Left forelimb (tissue), 1 donor: ENCODE results near the gene ST3GAL6.
"Not testable (repeated sequence)": the region's sequence is repeated elsewhere in the genome, so short reads cannot be mapped to it uniquely, and the experiment has no call there.

Source experiments
- DNase-seq: peaks from one replicate; pipeline ENCODE4 v3.0.0-alpha.2; 2018; ENCODE audit warnings: low spot score

The ST3GAL6 gene

DNA sequence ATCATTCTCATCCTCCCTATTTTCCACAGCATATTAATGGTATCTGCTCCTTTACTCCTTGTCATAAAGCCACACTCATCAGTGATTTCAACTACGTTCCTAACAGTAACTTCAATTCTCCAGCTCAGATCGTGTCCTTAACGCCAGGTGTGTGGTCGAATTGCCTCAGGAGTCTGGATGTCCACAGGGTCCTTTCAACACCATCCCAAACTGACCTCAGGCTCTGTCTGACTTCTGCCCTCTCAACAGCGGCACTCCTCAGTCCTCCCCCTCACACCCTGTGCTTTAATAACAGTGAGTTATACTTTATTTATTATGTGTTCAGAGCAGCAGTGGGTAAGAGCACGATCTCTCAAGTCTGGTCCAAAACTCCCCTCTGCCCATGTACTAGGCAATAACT lies 42.4 kb downstream of the ST3GAL6 start:
- DNase-seq: no peak

DNA sequence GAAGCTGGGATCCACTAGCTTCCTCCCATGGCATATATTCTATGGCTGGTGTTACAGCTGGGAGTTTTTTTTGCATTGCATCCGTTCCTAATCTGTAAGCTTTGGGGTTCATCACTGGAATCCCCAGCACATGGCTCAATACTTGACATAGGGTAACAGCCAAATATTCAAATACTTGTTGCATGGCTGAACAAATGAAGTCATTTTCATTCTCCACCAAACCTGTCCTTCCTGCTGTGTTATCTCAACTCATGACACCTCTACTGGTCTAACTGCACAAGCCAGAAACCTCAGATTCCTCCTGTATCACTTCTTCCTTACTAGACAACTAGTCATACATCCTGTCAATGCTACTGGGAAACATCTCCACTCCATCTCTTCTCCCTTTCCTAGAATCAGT lies 43.4 kb downstream of the ST3GAL6 start:
- no peak for DNase-seq

DNA sequence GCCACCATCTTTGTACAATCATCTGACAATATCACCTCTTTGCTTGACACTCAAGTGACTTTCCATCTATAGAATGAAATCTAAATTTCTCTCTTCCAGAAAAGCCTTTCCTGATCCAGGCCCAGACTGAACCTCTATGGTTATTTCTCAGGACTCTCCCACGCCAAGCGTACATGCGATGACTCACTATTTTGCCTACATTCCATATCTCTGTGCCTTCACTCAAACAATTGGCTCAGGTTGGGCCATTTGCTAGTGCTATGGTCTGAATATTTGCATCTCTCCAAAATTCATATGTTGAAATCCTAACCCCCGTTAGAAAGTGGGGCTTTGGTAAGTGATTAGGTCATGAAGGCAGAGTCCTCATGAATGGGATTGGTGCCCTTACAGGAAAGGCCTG lies 43.9 kb downstream of the ST3GAL6 start:
- DNase-seq: no peak

DNA sequence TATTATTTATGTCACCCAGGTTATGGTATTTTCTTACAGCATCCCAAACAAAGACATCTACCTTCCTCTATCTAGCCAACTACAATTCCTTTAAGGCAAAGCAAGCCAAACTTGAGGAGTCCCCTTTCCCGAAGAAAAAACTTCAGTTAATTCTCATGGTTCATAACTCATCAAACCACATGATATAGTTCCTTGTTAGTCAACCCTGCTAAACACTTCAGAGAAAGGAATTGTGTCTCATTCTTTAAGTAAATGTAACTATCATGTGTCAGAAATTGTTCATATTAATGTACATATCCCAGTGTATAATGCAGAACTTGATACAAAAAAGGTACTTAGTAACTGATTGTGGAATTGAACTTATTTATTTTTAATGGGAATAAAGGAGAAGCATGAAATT lies 44.4 kb downstream of the ST3GAL6 start:
- DNase-seq: no peak

DNA sequence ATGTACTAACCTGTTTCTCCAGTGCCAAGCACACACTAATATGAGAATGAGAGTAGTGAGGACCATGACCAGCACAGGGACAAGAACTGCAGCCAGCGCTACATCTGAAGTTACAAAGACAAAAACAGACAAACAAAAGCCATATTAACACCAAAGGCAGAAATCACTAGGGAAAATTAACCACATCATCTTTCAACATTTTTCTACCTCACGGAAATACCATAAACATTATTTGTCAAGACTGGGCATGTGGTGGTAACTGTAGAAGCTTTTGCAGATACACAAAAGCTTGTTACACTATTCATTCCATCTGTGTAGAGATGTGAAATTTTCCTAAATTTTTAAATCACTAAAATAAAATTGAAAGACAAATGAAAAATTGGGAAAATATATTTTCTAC lies 44.9 kb downstream of the ST3GAL6 start:
- no peak for DNase-seq

DNA sequence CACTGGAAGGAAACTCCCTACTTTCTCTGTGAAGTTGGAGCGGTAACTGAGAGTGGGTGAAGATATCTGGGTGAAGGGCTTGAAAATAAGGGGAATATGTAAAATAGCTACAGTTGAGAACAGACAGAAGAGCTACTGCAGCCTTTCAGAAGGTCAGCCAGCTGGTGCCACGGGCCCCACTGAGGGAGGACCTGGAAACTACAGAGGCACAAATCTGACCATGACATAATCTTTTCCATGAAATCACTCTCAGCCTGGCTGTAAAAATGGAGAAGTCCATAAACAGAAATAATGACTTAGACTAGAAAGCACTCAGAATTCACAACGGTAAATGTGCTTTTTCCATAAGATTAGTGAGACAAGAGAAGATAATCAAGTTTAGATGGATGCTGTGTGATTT lies 46.4 kb downstream of the ST3GAL6 start:
- DNase-seq: no peak

DNA sequence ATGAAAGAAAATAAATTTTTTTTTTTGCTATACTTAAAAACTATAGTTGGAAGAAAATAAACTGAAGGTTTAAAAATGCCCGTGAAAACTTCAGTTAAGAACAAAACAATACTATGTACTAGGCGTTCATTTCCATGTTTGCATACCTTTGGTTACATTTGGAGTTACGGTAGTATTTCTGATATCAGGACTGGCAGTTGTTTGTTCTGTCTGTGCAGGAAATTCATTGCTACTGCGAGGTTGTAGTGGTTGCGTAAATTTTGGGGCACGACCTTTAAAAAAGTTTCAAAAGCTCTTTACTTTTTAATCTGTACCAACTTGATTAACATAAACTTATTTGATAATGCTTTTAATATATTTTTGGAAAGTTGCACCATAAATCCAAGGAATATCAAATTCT lies 47.9 kb downstream of the ST3GAL6 start:
- no peak for DNase-seq

DNA sequence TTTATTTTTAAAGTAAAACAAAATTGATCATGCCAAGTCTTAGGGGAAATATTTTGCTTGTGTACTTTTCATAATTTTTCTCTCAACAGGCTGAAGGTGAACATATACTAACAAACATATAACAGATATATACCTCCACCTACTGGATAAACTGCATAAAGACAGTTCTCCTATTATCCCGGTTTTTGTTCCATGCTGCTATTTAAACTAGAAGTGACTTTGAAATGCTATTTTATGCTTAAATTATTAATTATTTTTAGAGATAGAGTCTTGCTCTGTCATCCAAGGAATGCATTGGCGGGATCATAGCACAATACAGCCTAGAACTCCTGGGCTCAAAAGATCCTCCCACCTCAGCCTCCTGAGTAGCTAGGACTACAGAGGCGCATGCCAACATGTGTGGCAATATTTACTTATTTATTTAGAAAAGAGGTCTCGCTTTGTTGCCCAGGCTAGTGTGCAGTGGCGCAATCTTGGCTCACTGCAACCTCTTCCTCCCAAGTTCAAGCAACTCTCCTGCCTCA lies 49.8 kb downstream of the ST3GAL6 start:
- no peak for DNase-seq

DNA sequence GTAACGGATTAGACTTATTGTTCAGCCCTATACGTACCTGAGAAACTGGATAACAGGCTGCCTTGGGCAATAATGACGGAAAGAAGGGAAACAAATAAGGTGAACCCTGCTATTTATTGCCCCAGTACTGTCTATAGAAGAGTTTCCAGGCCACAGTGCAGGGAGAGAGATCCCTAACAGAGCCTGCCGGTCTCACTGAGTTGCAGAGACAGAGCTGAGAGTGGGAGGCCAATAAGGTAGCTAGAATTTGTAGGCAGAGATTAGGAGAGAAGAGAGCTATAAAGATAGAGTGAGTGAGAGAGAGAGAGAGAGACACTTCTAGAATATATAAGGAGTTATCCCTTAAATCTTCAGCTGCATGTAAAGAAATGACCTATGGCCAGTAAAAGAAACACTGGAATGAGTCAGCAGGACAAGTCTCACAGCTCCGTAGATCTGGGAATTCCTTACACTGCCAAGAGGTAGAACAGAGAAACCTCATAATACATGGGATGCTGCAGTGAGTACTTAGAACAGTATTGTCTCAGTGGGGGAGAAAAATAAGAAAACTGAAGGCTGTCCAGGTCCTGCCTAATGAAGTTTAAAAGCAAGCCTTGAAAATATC lies 51.8 kb downstream of the ST3GAL6 start:
- no peak for DNase-seq

DNA sequence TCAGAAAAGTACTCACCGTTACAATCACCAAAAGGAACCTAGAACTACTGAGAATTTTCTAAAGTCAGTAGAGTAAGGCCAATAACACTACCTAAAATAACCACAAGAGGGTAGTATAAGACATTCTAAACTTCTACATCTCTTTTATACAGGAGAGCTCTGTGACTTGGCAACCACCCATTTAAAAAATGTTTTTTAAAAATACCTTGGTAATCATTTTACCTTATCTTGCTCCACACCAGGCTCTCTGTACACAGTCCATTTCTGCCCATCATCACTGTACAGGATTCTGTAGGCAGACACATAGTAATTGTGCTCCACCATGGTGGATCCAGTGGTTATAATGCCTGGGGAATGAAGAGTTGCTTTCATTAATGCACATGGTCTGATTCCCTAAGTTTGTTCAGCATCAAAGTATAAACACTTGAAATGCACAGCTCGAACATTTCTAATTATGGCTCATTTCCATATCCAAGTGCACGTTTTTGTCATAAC lies 54.5 kb downstream of the ST3GAL6 start:
- no peak for DNase-seq

DNA sequence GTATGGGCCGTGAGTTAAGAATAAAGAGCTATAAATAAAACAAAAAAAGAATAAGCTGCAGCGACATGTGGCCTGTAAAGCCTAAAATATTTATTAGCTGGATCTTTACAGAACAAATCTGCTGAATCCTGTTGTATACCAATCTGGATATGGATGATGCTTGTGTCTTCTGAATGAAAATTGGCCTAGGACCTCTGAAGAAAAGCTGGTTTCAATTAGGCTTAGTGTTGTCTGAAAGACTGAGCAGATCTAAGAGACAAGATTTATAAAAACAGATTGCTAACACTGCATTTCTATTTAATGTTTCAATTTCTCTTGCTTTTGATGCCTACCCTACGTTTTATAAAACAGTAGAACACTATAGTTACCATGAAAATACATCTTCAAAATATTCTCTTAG lies 57.9 kb downstream of the ST3GAL6 start:
- DNase-seq: no peak

DNA sequence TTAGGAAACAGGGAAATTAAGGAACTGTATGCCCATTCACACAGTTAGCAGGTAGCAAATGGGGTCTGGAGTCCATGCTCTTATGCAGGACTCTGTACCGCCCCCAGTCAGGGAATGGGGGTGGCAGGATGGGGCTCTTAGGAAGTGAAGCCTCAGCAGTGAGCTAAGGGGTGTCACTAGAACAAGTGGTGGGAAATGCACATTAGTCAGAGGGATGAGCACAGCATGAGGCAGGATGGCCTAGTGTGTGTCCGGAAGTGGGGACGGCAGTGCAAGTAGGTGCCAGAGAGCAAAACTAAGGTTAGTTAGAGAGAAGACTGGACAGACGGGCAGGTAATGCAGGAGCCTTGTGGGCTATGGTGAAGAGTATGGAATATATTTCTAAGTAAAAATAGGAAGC lies 60.7 kb downstream of the ST3GAL6 start:
- DNase-seq: no peak

DNA sequence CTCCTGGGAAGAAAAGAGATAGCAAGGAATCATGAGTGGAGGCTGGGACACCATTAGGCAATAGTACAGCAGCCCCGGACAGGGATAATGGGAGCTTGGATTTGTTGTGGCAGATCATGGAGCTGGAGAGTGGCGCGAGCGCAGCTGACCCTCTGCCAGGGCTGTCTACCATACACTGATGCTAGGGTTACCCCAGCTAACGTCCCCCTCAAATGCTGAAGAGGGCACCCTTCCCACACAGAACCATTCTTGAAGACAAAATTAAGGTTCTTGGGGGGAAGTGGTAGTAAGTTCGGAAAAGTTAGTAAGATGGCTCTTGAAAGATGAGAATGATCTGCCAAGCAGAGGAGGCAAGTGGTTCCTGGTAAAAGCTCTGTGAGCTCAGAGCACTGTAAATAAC lies 61.1 kb downstream of the ST3GAL6 start:
- DNase-seq: no peak

DNA sequence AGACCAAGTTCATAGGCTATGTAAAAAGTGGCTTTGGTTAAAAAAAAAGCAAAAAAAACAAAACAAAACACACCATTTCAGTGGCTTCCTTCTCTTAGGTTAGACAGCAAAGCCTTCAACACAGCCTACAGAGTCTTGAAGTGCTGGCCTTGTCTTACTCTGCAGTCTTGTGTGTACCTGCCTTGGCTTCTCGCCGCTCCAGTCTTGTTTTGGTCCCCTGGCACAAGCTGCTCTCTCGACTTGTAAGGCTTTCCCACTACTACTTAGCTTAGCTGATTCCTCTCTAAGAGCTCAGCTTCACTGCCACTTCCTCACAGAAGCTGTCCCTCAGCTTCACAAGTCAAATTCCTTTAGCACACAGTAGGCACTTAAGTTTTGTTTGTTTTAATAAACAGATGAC lies 63.0 kb downstream of the ST3GAL6 start:
- no peak for DNase-seq

DNA sequence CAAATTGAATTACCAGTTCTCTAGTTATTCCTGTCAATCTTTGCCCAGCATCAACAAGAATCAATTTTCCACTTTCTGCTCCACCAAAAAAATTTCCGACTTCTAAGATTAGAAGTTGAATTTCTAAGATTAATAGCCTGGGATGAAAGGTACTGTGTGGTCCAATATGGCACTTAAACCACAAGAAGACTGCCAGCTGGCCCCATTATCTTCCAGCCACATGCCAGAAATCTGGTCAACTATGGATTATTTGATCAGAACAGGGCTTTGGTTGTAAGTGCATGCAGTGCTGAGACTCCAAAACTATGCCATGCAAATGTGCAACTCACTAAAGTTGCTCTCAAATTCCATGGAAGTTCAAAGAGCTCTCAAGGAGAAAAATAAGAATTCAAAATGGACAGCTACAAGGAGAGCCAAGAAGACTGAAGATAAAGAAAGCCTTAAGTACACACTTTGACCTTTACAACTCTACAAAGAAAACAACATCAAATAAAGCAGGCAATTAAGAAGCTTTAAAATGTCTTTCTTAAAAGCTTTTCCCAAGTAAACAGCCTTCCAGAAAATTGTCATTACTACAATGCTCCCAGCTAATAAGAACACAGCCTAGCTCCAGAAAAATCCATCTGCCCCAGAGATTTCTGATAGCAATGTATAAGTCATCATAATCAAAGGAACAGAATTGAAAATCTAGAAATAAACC lies 64.2 kb downstream of the ST3GAL6 start:
- DNase-seq: no peak

DNA sequence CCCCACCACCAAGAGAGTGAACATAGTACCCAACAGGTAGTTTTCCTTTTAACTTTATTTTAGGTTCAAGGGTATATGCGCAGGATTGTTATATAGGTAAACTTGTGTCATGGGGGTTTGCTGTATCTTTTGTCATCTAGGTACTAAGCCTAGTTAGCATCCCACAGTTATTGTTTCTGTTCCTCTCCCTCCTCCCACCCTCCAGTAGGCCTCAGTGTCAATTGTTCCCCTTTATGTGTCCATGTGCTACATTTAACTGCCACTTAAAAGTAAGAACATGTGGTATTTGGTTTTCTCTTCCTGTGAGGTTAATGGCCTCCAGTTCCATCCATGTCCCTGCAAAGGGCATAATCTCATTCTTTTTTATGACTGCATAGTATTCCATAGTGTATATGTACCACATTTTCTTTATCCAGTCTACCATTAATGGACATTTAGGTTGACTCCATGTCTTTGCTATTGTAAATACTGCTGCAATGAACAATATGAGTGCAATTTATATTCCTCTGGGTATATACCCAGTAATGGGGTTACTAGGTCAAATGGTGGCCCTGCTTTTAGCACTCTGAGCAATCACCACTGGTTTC lies 66.2 kb downstream of the ST3GAL6 start:
- no peak for DNase-seq

DNA sequence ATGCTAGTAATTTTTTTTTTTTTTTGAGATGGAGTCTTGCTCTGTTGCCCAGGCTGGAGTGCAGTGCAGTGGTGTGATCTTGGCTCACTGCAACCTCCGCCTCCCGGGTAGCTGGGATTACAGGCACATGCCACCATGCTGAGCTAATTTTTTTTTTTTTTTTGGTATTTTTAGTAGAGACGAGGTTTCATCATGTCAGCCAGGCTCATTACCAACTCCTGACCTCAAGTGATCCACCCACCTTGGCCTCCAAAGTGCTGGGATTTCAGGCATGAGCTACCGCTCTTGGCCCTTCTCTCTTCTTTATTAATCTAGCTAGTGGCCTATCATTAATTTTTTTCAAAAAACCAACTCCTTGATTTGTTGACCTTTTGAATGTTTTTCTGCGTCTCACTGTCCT lies 67.9 kb downstream of the ST3GAL6 start:
- DNase-seq: not testable (repeated sequence)

DNA sequence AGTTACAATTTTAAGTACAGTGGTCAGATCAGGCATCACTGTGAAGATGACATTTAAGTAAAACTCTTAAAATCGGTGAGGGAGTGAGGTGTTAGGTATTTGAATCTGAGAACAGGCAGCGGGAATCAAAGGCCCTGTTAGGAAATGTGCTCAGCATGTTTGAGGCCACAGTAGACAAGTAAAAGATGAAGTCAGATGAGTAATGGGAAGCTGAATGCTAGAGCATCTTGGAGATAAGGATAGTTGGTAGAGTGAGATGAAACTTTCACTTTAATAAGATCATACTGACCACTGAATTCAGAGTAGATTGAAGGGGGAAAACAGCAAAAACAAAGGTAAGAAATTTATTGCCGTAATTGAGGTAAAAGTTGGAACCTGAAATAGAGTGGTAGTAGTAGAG lies 76.7 kb downstream of the ST3GAL6 start:
- no peak for DNase-seq

DNA sequence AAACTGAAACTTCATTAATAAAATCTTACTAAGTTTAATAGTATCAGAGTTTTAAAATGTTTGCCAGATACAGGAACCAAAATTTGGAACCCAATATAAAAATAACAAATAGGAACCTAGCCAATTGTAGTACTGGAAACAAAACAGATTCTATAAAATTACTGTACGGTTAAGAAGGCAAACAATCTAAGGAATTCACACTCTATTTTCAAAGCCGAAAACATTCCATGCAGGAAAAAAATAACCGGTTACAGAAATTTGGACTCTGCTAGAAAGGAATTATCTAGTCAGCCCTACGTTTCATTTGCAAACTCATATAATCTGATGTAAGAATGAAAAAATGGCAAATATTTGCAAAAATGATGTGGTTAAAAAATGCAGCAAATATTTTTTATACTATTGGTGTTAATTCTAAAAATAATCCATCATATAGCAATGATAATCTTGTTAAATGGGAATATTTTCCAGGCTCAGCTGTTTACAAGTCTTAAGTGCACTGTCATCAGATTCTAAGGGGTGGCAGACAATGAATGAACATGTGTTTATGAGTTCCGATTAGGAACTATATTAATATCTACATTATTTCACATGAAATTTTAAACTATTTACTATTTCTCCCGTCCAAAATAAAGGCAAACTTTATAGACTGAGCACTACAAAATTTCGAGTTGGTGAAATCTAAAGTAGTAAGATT lies 80.3 kb downstream of the ST3GAL6 start:
- no peak for DNase-seq
